Activated CD4-positive, alpha-beta T cell treated with anti-CD3 and anti-CD28 coated beads for 36 hours (primary cell): Measurements from ENCODE around the gene CDK10. TPM values are rescaled to one million over a fixed set of nuclear protein-coding genes. Genes with fewer than 3 reads are reported as not detected.
"Not testable (repeated sequence)": the region's sequence is repeated elsewhere in the genome, so short reads cannot be mapped to it uniquely, and the experiment has no call there.

Experiments used
- ATAC-seq: fragments of 200-7000 bp; cut with Tn5 transposase; one replicate; pipeline ENCODE4 v1.10.0; 2021; ENCODE audit warnings: mild to moderate bottlenecking, moderate library complexity
- CTCF ChIA-PET: fragments of 350-600 bp; sonication (Branson Sonifier 250); formaldehyde crosslinking; loops from one replicate; lab custom pipeline; 2021; ENCODE audit warnings: antibody characterized with exemption; lab: Charles Lee
- POLR2A ChIA-PET: fragments of 350-600 bp; sonication (Branson Sonifier 250); formaldehyde crosslinking; loops from one replicate; lab custom pipeline; 2021; ENCODE audit warnings: antibody characterized with exemption, inconsistent platforms; lab: Charles Lee
- DNase-seq: peaks from one replicate; pipeline ENCODE4 v3.0.0-alpha.2; 2020
- H3K27ac Mint-ChIP-seq: one replicate; pipeline ENCODE4 v1.8.0; 2021; ENCODE audit warnings: mixed read lengths
- H3K27me3 Mint-ChIP-seq: one replicate; pipeline ENCODE4 v1.8.0; 2021; ENCODE audit warnings: mixed read lengths
- H3K36me3 Mint-ChIP-seq: one replicate; pipeline ENCODE4 v1.8.0; 2021; ENCODE audit warnings: low read depth, mixed read lengths
- H3K4me1 Mint-ChIP-seq: one replicate; pipeline ENCODE4 v1.8.0; 2021; ENCODE audit warnings: mixed read lengths
- H3K4me3 Mint-ChIP-seq: one replicate; pipeline ENCODE4 v1.8.0; 2021; ENCODE audit warnings: mild to moderate bottlenecking, moderate library complexity, mixed read lengths
- H3K9me3 Mint-ChIP-seq: one replicate; pipeline ENCODE4 v1.8.0; 2021; ENCODE audit warnings: low read depth, mixed read lengths
- intact Hi-C, 2 experiments: fragments of 100-400 bp; cut with DNase I in 1 of 2; cut with micrococcal nuclease in 1 of 2; formaldehyde crosslinking; loops; one replicate each; pipeline versions ENCODE4 v1.14.2 to v1.15.1; 2022 to 2024; cut with DNase I, micrococcal nuclease
- total RNA-seq, 2 experiments: library from RNA; stranded (reverse); gene quantifications; one replicate each; pipeline ENCODE4 v1.2.3, GENCODE V29; 2021

The CDK10 gene
- total RNA-seq, 2 experiments from 2014 or later: 78.1 to 89.8 TPM

GRCh38 chr16:89696670-89697128 is 10.2 kb downstream of the CDK10 start:
- no peak overlapping the region for H3K27ac Mint-ChIP-seq
- peak; percentile 32 for DNase-seq
- no peak overlapping the region for H3K4me3 Mint-ChIP-seq
- ChIA-PET POLR2A (interaction anchor here (0.5 to 0.6 kb wide), 2 partner anchors 16 to 141 kb away, joined by 3 to 6 read pairs; no protein-coding TSS in a partner anchor), CTCF (interaction anchor here (1.2 to 1.3 kb wide), 2 partner anchors 164 to 167 kb away, joined by 3 to 5 read pairs; no protein-coding TSS in a partner anchor)
- intact Hi-C loops: no loop called here
- no peaks in the 10 kb centered on the region for H3K27me3 Mint-ChIP-seq
- no peak for ATAC-seq
- peaks cover 12% of the 10 kb centered on the region for H3K36me3 Mint-ChIP-seq
- peaks cover 6% of the 10 kb centered on the region for H3K4me1 Mint-ChIP-seq
- H3K9me3 Mint-ChIP-seq: no peaks in the 10 kb centered on the region

GRCh38 chr16:89697161-89697615 is 10.7 kb downstream of the CDK10 start:
- ATAC-seq: no peak
- ChIA-PET CTCF (interaction anchor here (0.6 to 1.3 kb wide), 4 partner anchors 12 to 167 kb away, joined by 3 to 5 read pairs (median 3); no protein-coding TSS in a partner anchor), POLR2A (no interaction called here)
- Mint-ChIP-seq H3K27me3 (no peaks in the 10 kb centered on the region), H3K4me3 (no peak overlapping the region), H3K36me3 (peaks cover 12% of the 10 kb centered on the region), H3K9me3 (no peaks in the 10 kb centered on the region), H3K4me1 (peaks cover 8% of the 10 kb centered on the region), H3K27ac (no peak overlapping the region)
- peak; percentile 5 for DNase-seq
- intact Hi-C loops: no loop called here

- intact Hi-C loops: no loop called here
- Mint-ChIP-seq H3K36me3 (peaks cover 12% of the 10 kb centered on the region), H3K27me3 (no peaks in the 10 kb centered on the region), H3K4me3 (no peak overlapping the region), H3K9me3 (no peaks in the 10 kb centered on the region), H3K27ac (no peak overlapping the region), H3K4me1 (peaks cover 13% of the 10 kb centered on the region)
- no peak for ATAC-seq
- POLR2A ChIA-PET: interaction anchor here (0.6 kb wide), 1 partner anchor 367 kb away, joined by 4 read pairs; no protein-coding TSS in a partner anchor
- no peak for DNase-seq
- CTCF ChIA-PET: interaction anchor here (0.6 to 1.3 kb wide), 4 partner anchors 13 to 166 kb away, joined by 3 to 5 read pairs (median 3); no protein-coding TSS in a partner anchor
Observed at GRCh38 chr16:89697616-89698331, 11.3 kb downstream of the CDK10 start.

- peaks cover 13% of the 10 kb centered on the region for H3K4me1 Mint-ChIP-seq
- DNase-seq, ATAC-seq, H3K27me3 Mint-ChIP-seq, H3K9me3 Mint-ChIP-seq, H3K36me3 Mint-ChIP-seq, intact Hi-C loops, H3K4me3 Mint-ChIP-seq, H3K27ac Mint-ChIP-seq: not testable (repeated sequence)
- POLR2A ChIA-PET: interaction anchor here (0.6 kb wide), 3 partner anchors 15 to 48 kb away, joined by 3 read pairs; no protein-coding TSS in a partner anchor
- CTCF ChIA-PET: interaction anchor here (0.6 to 3.5 kb wide), 7 partner anchors 25 to 277 kb away, joined by 3 to 15 read pairs (median 4); partner anchors contain the start of gene MC1R
Observed at GRCh38 chr16:89698717-89699116, 12.2 kb downstream of the CDK10 start.

GRCh38 chr16:89699629-89700099 is 13.2 kb downstream of the CDK10 start:
- intact Hi-C loops: loop anchor here (1.0 to 5.0 kb wide), 10 partner anchors 13 to 843 kb away; partner anchors contain the start of genes CDK10 (in 2 of the 2), CHMP1A (in 1 of the 2), GALNS (in 1 of the 2) and MC1R (in 1 of the 2)
- ATAC-seq, H3K36me3 Mint-ChIP-seq, H3K27ac Mint-ChIP-seq, H3K9me3 Mint-ChIP-seq, H3K27me3 Mint-ChIP-seq: not testable (repeated sequence)
- Mint-ChIP-seq H3K4me3 (peak overlapping the region; percentile 71), H3K4me1 (peaks cover 13% of the 10 kb centered on the region)
- ChIA-PET POLR2A (interaction anchor here (0.6 to 1.2 kb wide), 5 partner anchors 11 to 172 kb away, joined by 3 to 7 read pairs (median 4); partner anchors contain the start of gene CDK10), CTCF (interaction anchor here (0.6 to 3.5 kb wide), 20 partner anchors 10 to 460 kb away, joined by 3 to 15 read pairs (median 4); partner anchors contain the start of genes CDK10, CPNE7, MC1R and TCF25)
- peak; percentile 11 for DNase-seq

GRCh38 chr16:89700100-89700648 is 13.7 kb downstream of the CDK10 start:
- intact Hi-C loops: loop anchor here (1.0 to 5.0 kb wide), 10 partner anchors 13 to 843 kb away; partner anchors contain the start of genes CDK10 (in 2 of the 2), CHMP1A (in 1 of the 2), GALNS (in 1 of the 2) and MC1R (in 1 of the 2)
- Mint-ChIP-seq H3K27ac (peak overlapping the region; percentile 25), H3K4me3 (peak overlapping the region; percentile 71), H3K9me3 (no peaks in the 10 kb centered on the region), H3K4me1 (peaks cover 13% of the 10 kb centered on the region), H3K27me3 (no peaks in the 10 kb centered on the region), H3K36me3 (peaks cover 4% of the 10 kb centered on the region)
- DNase-seq (peak; percentile 99), ATAC-seq (peak; percentile 21)
- ChIA-PET POLR2A (interaction anchor here (0.6 to 1.2 kb wide), 5 partner anchors 10 to 696 kb away, joined by 3 to 7 read pairs (median 4); partner anchors contain the start of gene CDK10), CTCF (interaction anchor here (0.6 to 3.5 kb wide), 26 partner anchors 11 to 272 kb away, joined by 3 to 15 read pairs (median 4); partner anchors contain the start of genes CDK10, CHMP1A, CPNE7 and SPATA33)

GRCh38 chr16:89700649-89701424 is 14.3 kb downstream of the CDK10 start:
- peak overlapping the region; percentile 25 for H3K27ac Mint-ChIP-seq
- POLR2A ChIA-PET: interaction anchor here (0.6 to 1.2 kb wide), 3 partner anchors 10 to 696 kb away, joined by 3 to 4 read pairs (median 4); partner anchors contain the start of gene CDK10
- peaks cover 4% of the 10 kb centered on the region for H3K36me3 Mint-ChIP-seq

GRCh38 chr16:89701425-89702406 is 15.2 kb downstream of the CDK10 start, which contains the start of gene SPATA2L:
Gene SPATA2L (minus strand): TSS chr16:89701705. CDS start chr16:89701232, 473 bp downstream.
- Mint-ChIP-seq H3K27ac (peak within 1 kb of the TSS; percentile 72), H3K9me3 (no peaks in the 10 kb centered on the region), H3K27me3 (no peaks in the 10 kb centered on the region), H3K36me3 (peaks cover 4% of the 10 kb centered on the region), H3K4me3 (peak within 1 kb of the TSS; percentile 71), H3K4me1 (peaks cover 15% of the 10 kb centered on the region)
- DNase-seq (peak; percentile 99), ATAC-seq (peak; percentile 82)
- POLR2A ChIA-PET: no interaction called here
- CTCF ChIA-PET: interaction anchor here (0.5 to 3.5 kb wide), 14 partner anchors 9 to 368 kb away, joined by 3 to 15 read pairs (median 4); partner anchors contain the start of gene CDK10
- intact Hi-C loops: loop anchor here (1.0 to 5.0 kb wide), 16 partner anchors 10 to 845 kb away; partner anchors contain the start of genes CHMP1A (in 2 of the 2), SPATA33 (in 2 of the 2), CDK10 (in 1 of the 2) and FANCA (in 1 of the 2)

More at GRCh38 chr16:89700649-89701424, 14.3 kb downstream of the CDK10 start:
- H3K9me3 Mint-ChIP-seq: no peaks in the 10 kb centered on the region
- DNase-seq: peak; percentile 81
- CTCF ChIA-PET: interaction anchor here (0.6 to 3.5 kb wide), 25 partner anchors 10 to 271 kb away, joined by 3 to 15 read pairs (median 4); partner anchors contain the start of genes CDK10, CHMP1A, CPNE7 and SPATA33
- peak; percentile 39 for ATAC-seq
- H3K27me3 Mint-ChIP-seq: no peaks in the 10 kb centered on the region
- H3K4me1 Mint-ChIP-seq: peaks cover 13% of the 10 kb centered on the region
- peak overlapping the region; percentile 71 for H3K4me3 Mint-ChIP-seq
- intact Hi-C loops: loop anchor here (1.0 to 5.0 kb wide), 17 partner anchors 14 to 844 kb away; partner anchors contain the start of genes CDK10 (in 2 of the 2), CHMP1A (in 2 of the 2), SPATA33 (in 2 of the 2) and FANCA (in 1 of the 2)

GRCh38 chr16:89704281-89704680 is 17.8 kb downstream of the CDK10 start:
- Mint-ChIP-seq H3K36me3 (no peaks in the 10 kb centered on the region), H3K4me3 (no peak overlapping the region), H3K4me1 (peaks cover 15% of the 10 kb centered on the region), H3K9me3 (no peaks in the 10 kb centered on the region), H3K27ac (no peak overlapping the region), H3K27me3 (no peaks in the 10 kb centered on the region)
- ChIA-PET POLR2A (no interaction called here), CTCF (interaction anchor here (0.9 to 2.5 kb wide), 3 partner anchors 19 to 206 kb away, joined by 5 to 12 read pairs (median 9); no protein-coding TSS in a partner anchor)
- DNase-seq (no peak), ATAC-seq (no peak)
- intact Hi-C loops: loop anchor here (5.0 kb wide), 2 partner anchors 47 to 318 kb away; partner anchors contain the start of genes CHMP1A (in 1 of the 2) and SPATA33 (in 1 of the 2)
